ENCODE measurements around the gene NFKB2. TPM values are rescaled to one million over a fixed set of nuclear protein-coding genes. Genes with fewer than 3 reads are reported as not detected.

NFKB2 gene
- total and polyA plus RNA-seq, 2 of the 4 experiments (the other 2 are of a cell fraction): 16.1 to 32.3 TPM

- dilution Hi-C loops (cut with HindIII; ENCODE audit: low sequenced_read_pairs, unreplicated experiment): no loop called here
- peak overlapping the region; percentile 61; the same call in 2 of the 3 replicates for H2BK15ac ChIP-seq (ENCODE audit: low read depth, low read length)
- WGBS, 2 experiments (ENCODE audit: extremely low coverage in 2 of 2, insufficient read length in 1 of 2): no CpG with 5 or more reads among the region's 9 CpGs
- H4K5ac ChIP-seq (ENCODE audit: low read depth, low read length): peak overlapping the region; percentile 93
- in situ Hi-C loops (cut with MboI; ENCODE audit: low sequenced_read_pairs): no loop called here
- peaks cover 6 to 18% of the 10 kb centered on the region in 2 experiments; a peak in 3 of 4 replicates for H3K79me1 ChIP-seq (ENCODE audit: low read depth in 1 of 2, low read length in 2 of 2)
- no peaks in the 10 kb centered on the region for H3K9me3 ChIP-seq (ENCODE audit: control insufficient read depth, insufficient read depth, low read length)
- H2AFZ ChIP-seq (replicated peaks; ENCODE audit: low read length, poor library complexity): peak overlapping the region; percentile 85
- BruUV-seq (replicated peaks): no TSS peak
- peak overlapping the region; percentile 49; the same call in 1 of the 2 replicates for H3K23ac ChIP-seq (ENCODE audit: low read depth, low read length)
- DNase-seq: peak; percentile 64
- intact Hi-C loops (cut with micrococcal nuclease): no loop called here
- 0 out of 2 replicates have a peak overlapping the region, but pooled peaks have one; percentile 11 for H3K4me2 ChIP-seq (ENCODE audit: low read depth, low read length)
- peaks cover 13% of the 10 kb centered on the region for H3K4me1 ChIP-seq (ENCODE audit: control insufficient read depth, insufficient read depth, low read length)
- H3K14ac ChIP-seq (replicated peaks; ENCODE audit: low read depth, low read length): peak overlapping the region; percentile 62
- H4K8ac ChIP-seq (ENCODE audit: low read depth in 2 of 2, low read length in 2 of 2): peak overlapping the region; percentile 34 to 94
- peak overlapping the region; percentile 66 for H3K4ac ChIP-seq (ENCODE audit: low read depth, low read length)
- CTCF ChIA-PET: no interaction called here
- peaks cover 5% of the 10 kb centered on the region; the same call in 1 of the 2 replicates for H3K9me1 ChIP-seq (ENCODE audit: insufficient read depth, low read length)
- H3K27me3 ChIP-seq (ENCODE audit: control insufficient read depth, insufficient read depth, low read length): no peaks in the 10 kb centered on the region
- H2BK20ac ChIP-seq (ENCODE audit: low read depth, low read length): peak overlapping the region; percentile 61
- peak overlapping the region; percentile 74; the same call in 1 of the 2 replicates for H2BK120ac ChIP-seq (ENCODE audit: low read depth, low read length)
- no peaks in the 10 kb centered on the region for H3K36me3 ChIP-seq (ENCODE audit: control insufficient read depth, insufficient read depth, low read length)
- H2AK5ac ChIP-seq (ENCODE audit: low read depth, low read length): peak overlapping the region; percentile 48; the same call in 1 of the 2 replicates
- H4K20me1 ChIP-seq (ENCODE audit: insufficient read depth, low read length): no peaks in the 10 kb centered on the region
- H3K18ac ChIP-seq (ENCODE audit: low read depth, low read length): peak overlapping the region; percentile 69
- no peak overlapping the region for H3K4me3 ChIP-seq (ENCODE audit: insufficient read depth, low read depth, low read length)
- TF ChIP-seq CHD1 (IDR thresholded peaks at IDR 0.05; ENCODE audit: low read depth, low read length): no peak
- TF ChIP-seq CTCF (conservative IDR thresholded peaks at IDR 0.05; ENCODE audit: low read depth, low read length): no peak
- no peak for TF ChIP-seq USF2 (IDR thresholded peaks at IDR 0.05; ENCODE audit: low read depth, low read length)
- TF ChIP-seq FOS (IDR thresholded peaks at IDR 0.05; ENCODE audit: low read depth, low read length): peak; percentile 38; the same call in 1 of the 2 replicates
- TF ChIP-seq RFX5 (IDR thresholded peaks at IDR 0.05; ENCODE audit: low read depth, low read length): no peak
- TF ChIP-seq MAZ (IDR thresholded peaks at IDR 0.05; ENCODE audit: borderline replicate concordance, low read depth, low read length): no peak
- TF ChIP-seq MAFK (IDR thresholded peaks at IDR 0.05; ENCODE audit: low read depth, low read length): no peak
- TF ChIP-seq CEBPB (IDR thresholded peaks at IDR 0.05; ENCODE audit: low read depth, low read length): peak; percentile 99
- TF ChIP-seq RCOR1 (IDR thresholded peaks at IDR 0.05; ENCODE audit: insufficient replicate concordance, low read length): no peak
- H3K27ac ChIP-seq (ENCODE audit: insufficient read depth, low read length): peak overlapping the region; percentile 28; the same call in 1 of the 2 replicates
- POLR2A ChIA-PET (ENCODE audit: unreplicated experiment): interaction anchor here (0.6 kb wide), 1 partner anchor 18 kb away, joined by 5 read pairs; no protein-coding TSS in a partner anchor
- H3K56ac ChIP-seq (ENCODE audit: extremely low read depth, insufficient read depth, low read length): no peak overlapping the region
- peak; percentile 6; the same call in 1 of the 2 replicates for ATAC-seq (ENCODE audit: low read depth)
- H2BK5ac ChIP-seq (ENCODE audit: low read depth, low read length, poor library complexity, severe bottlenecking): peak overlapping the region; percentile 7
- H3K9ac ChIP-seq (ENCODE audit: low read depth, low read length): 0 out of 2 replicates have a peak overlapping the region, but pooled peaks have one; percentile 19
- peak overlapping the region; percentile 61; the same call in 1 of the 2 replicates for H4K91ac ChIP-seq (ENCODE audit: insufficient read depth, low read depth, low read length)
- H2AK9ac ChIP-seq (replicated peaks; ENCODE audit: low read depth, low read length, poor library complexity): peak overlapping the region; percentile 57
Observed at GRCh38 chr10:102434394-102435132, 39.1 kb downstream of the NFKB2 start.

Measured in IMR-90 (cell line).